CD8-positive, alpha-beta memory T cell (primary cell): ENCODE results near the gene GRIA1. TPM values are rescaled to one million over a fixed set of nuclear protein-coding genes. Genes with fewer than 3 reads are reported as not detected.
"Not testable (repeated sequence)": the region's sequence is repeated elsewhere in the genome, so short reads cannot be mapped to it uniquely, and the experiment has no call there.

Experiments
- CTCF ChIA-PET: fragments of 350-600 bp; sonication (Branson Sonifier 250); formaldehyde crosslinking; loops from one replicate; lab custom pipeline; 2021; ENCODE audit warnings: antibody characterized with exemption; lab: Charles Lee
- POLR2A ChIA-PET: fragments of 350-600 bp; sonication (Branson Sonifier 250); formaldehyde crosslinking; loops from one replicate; lab custom pipeline; 2021; ENCODE audit warnings: antibody characterized with exemption; lab: Charles Lee
- DNase-seq, 5 donors: peaks; one replicate each; pipeline versions ENCODE4 v3.0.0 to v3.0.0-alpha.2; 2020 to 2022; ENCODE audit warnings: mixed read lengths in 1 of 5
- H3K27ac ChIP-seq: one replicate; pipeline ENCODE4 v1.7.0; 2013; ENCODE audit warnings: low read depth, mild to moderate bottlenecking, low read length, moderate library complexity
- H3K27me3 ChIP-seq: 2 replicates; pipeline ENCODE4 v1.7.0; 2013; ENCODE audit warnings: low read length, mild to moderate bottlenecking; ENCODE audit not compliant: insufficient read depth, poor library complexity, severe bottlenecking
- H3K36me3 ChIP-seq: 2 replicates; pipeline ENCODE4 v1.7.0; 2013; ENCODE audit warnings: mild to moderate bottlenecking, low read length, moderate library complexity; ENCODE audit not compliant: insufficient read depth
- H3K4me1 ChIP-seq: 2 replicates; pipeline ENCODE4 v1.7.0; 2013; ENCODE audit warnings: mild to moderate bottlenecking, low read length, moderate library complexity; ENCODE audit not compliant: insufficient read depth
- H3K4me3 ChIP-seq: 2 replicates; pipeline ENCODE4 v1.7.0; 2013; ENCODE audit warnings: mild to moderate bottlenecking, low read length
- H3K9me3 ChIP-seq: 2 replicates; pipeline ENCODE4 v1.7.0; 2013; ENCODE audit warnings: mild to moderate bottlenecking, low read length
- H3K27ac Mint-ChIP-seq, 8 donors: one replicate each; pipeline ENCODE4 v1.8.0; 2020 to 2021; ENCODE audit warnings: mixed read lengths in 8 of 8, mild to moderate bottlenecking in 6 of 8, inconsistent platforms in 3 of 8, moderate library complexity in 3 of 8
- H3K27me3 Mint-ChIP-seq, 2 donors: one replicate each; pipeline ENCODE4 v1.8.0; 2020 to 2021; ENCODE audit warnings: mixed read lengths in 2 of 2, mild to moderate bottlenecking in 1 of 2, moderate library complexity in 1 of 2
- H3K36me3 Mint-ChIP-seq, 3 donors: one replicate each; pipeline ENCODE4 v1.8.0; 2020 to 2021; ENCODE audit warnings: mixed read lengths in 3 of 3, inconsistent platforms in 1 of 3, mild to moderate bottlenecking in 1 of 3
- H3K4me1 Mint-ChIP-seq, 3 donors: one replicate each; pipeline ENCODE4 v1.8.0; 2020 to 2021; ENCODE audit warnings: mixed read lengths in 3 of 3, inconsistent platforms in 1 of 3, mild to moderate bottlenecking in 1 of 3
- H3K4me3 Mint-ChIP-seq, 7 donors: one replicate each; pipeline ENCODE4 v1.8.0; 2020 to 2021; ENCODE audit warnings: mixed read lengths in 7 of 7, mild to moderate bottlenecking in 6 of 7, moderate library complexity in 4 of 7, inconsistent platforms in 2 of 7
- H3K9me3 Mint-ChIP-seq, 5 donors: one replicate each; pipeline ENCODE4 v1.8.0; 2020 to 2022; ENCODE audit warnings: mixed read lengths in 5 of 5, mild to moderate bottlenecking in 3 of 5, moderate library complexity in 2 of 5, inconsistent platforms in 1 of 5
- polyA plus RNA-seq: library from polyadenylated mRNA; unstranded; fragments of 300-500 nt; fragmentation: Illumina TruSeq; gene quantifications from one replicate; pipeline ENCODE4 v1.2.3, GENCODE V29; 2021
- total RNA-seq, 2 experiments: library from RNA; stranded (reverse); gene quantifications; one replicate each; pipeline ENCODE4 v1.2.3, GENCODE V29; 2021

GRIA1 gene
- total and polyA plus RNA-seq, 3 experiments from 2014 or later = not detected

GRCh38 chr5:153831973-153832372, 341.5 kb downstream of the GRIA1 start:
- Histone ChIP-seq H3K36me3 (no peaks in the 10 kb centered on the region), H3K4me3 (no peak overlapping the region), H3K4me1 (no peaks in the 10 kb centered on the region), H3K9me3 (no peaks in the 10 kb centered on the region), H3K27ac (no peak overlapping the region), H3K27me3 (no peaks in the 10 kb centered on the region)
- POLR2A ChIA-PET = no interaction called here
- H3K4me1 Mint-ChIP-seq = no peaks in the 10 kb centered on the region
- H3K36me3 Mint-ChIP-seq = no peaks in the 10 kb centered on the region
- DNase-seq = no peak
- CTCF ChIA-PET = no interaction called here
- peaks cover 0 to 5% of the 10 kb centered on the region in 2 donors for H3K27me3 Mint-ChIP-seq
- peaks cover 0 to 7% (median 2%) of the 10 kb centered on the region in 5 donors for H3K9me3 Mint-ChIP-seq
- no peak overlapping the region for H3K27ac Mint-ChIP-seq
- H3K4me3 Mint-ChIP-seq = no peak overlapping the region

- ChIA-PET POLR2A (no interaction called here), CTCF (no interaction called here)
- Histone ChIP-seq H3K36me3 (no peaks in the 10 kb centered on the region), H3K27me3 (no peaks in the 10 kb centered on the region), H3K4me1 (no peaks in the 10 kb centered on the region), H3K27ac (no peak overlapping the region), H3K4me3 (no peak overlapping the region), H3K9me3 (no peaks in the 10 kb centered on the region)
- no peaks in the 10 kb centered on the region for H3K4me1 Mint-ChIP-seq
- H3K36me3 Mint-ChIP-seq = no peaks in the 10 kb centered on the region
- peaks cover 0 to 2% (median 0%) of the 10 kb centered on the region in 5 donors for H3K9me3 Mint-ChIP-seq
- H3K4me3 Mint-ChIP-seq = no peak overlapping the region
- DNase-seq = no peak
- H3K27me3 Mint-ChIP-seq = peaks cover 0 to 2% of the 10 kb centered on the region in 2 donors
- no peak overlapping the region for H3K27ac Mint-ChIP-seq
These were observed 345.5 kb downstream of the GRIA1 start for GRCh38 chr5:153835891-153836515.

- H3K27me3 ChIP-seq, DNase-seq, POLR2A ChIA-PET, H3K36me3 ChIP-seq, CTCF ChIA-PET, H3K9me3 ChIP-seq, H3K4me3 ChIP-seq, H3K27ac Mint-ChIP-seq, H3K27me3 Mint-ChIP-seq, H3K27ac ChIP-seq, H3K4me1 ChIP-seq, H3K36me3 Mint-ChIP-seq, H3K9me3 Mint-ChIP-seq, H3K4me1 Mint-ChIP-seq, H3K4me3 Mint-ChIP-seq: not testable (repeated sequence)
These were observed 359.0 kb downstream of the GRIA1 start for GRCh38 chr5:153849303-153850113.

- Mint-ChIP-seq H3K9me3 (peaks cover 0 to 3% (median 2%) of the 10 kb centered on the region in 5 donors), H3K4me3 (no peak overlapping the region), H3K27ac (no peak overlapping the region), H3K27me3 (peaks cover 1 to 21% of the 10 kb centered on the region in 2 donors), H3K36me3 (no peaks in the 10 kb centered on the region), H3K4me1 (no peaks in the 10 kb centered on the region)
- Histone ChIP-seq H3K4me1 (no peaks in the 10 kb centered on the region), H3K36me3 (no peaks in the 10 kb centered on the region), H3K27ac (no peak overlapping the region), H3K27me3 (no peaks in the 10 kb centered on the region), H3K4me3 (no peak overlapping the region), H3K9me3 (no peaks in the 10 kb centered on the region)
- CTCF ChIA-PET = no interaction called here
- POLR2A ChIA-PET = no interaction called here
- no peak for DNase-seq
These were observed 369.9 kb downstream of the GRIA1 start for GRCh38 chr5:153860195-153860886.

GRCh38 chr5:153862906-153863305, 372.4 kb downstream of the GRIA1 start:
- H3K27me3 ChIP-seq, H3K9me3 Mint-ChIP-seq, H3K36me3 Mint-ChIP-seq, H3K4me1 Mint-ChIP-seq, H3K4me3 Mint-ChIP-seq, H3K4me3 ChIP-seq, CTCF ChIA-PET, H3K36me3 ChIP-seq, H3K27ac ChIP-seq, POLR2A ChIA-PET, H3K27ac Mint-ChIP-seq, H3K9me3 ChIP-seq, H3K4me1 ChIP-seq, DNase-seq: not testable (repeated sequence)
- H3K27me3 Mint-ChIP-seq = peaks cover 1 to 15% of the 10 kb centered on the region in 2 donors
